OCI-M2 (cell line): ENCODE data around the gene HOXB2.
"Not testable (repeated sequence)": the region's sequence is repeated elsewhere in the genome, so short reads cannot be mapped to it uniquely, and the experiment has no call there.

Source experiments
- DNase-seq: peaks from one replicate; lab custom pipeline; 2025; ENCODE audit not compliant: unreplicated experiment; lab: John Stamatoyannopoulos, UW

Gene HOXB2

GRCh38 chr17:48517478-48517877 lies 27.4 kb downstream of the HOXB2 start:
- DNase-seq: no peak

- DNase-seq: no peak
These were observed 28.7 kb downstream of the HOXB2 start for GRCh38 chr17:48515925-48516900.

GRCh38 chr17:48514477-48514876 lies 30.4 kb downstream of the HOXB2 start:
- no peak for DNase-seq

- no peak for DNase-seq
These were observed 31.0 kb downstream of the HOXB2 start for GRCh38 chr17:48513666-48514455.

- DNase-seq: no peak
These were observed 31.8 kb downstream of the HOXB2 start for GRCh38 chr17:48513097-48513496.

- no peak for DNase-seq
These were observed 33.9 kb downstream of the HOXB2 start for GRCh38 chr17:48510761-48511604.

GRCh38 chr17:48510381-48510760 lies 34.5 kb downstream of the HOXB2 start:
- DNase-seq: no peak

- DNase-seq: not testable (repeated sequence)
These were observed 35.2 kb downstream of the HOXB2 start for GRCh38 chr17:48509708-48510107.

GRCh38 chr17:48506246-48506645 lies 38.7 kb downstream of the HOXB2 start:
- no peak for DNase-seq

- DNase-seq: no peak
These were observed 39.1 kb downstream of the HOXB2 start for GRCh38 chr17:48505788-48506187.

- no peak for DNase-seq
These were observed 40.0 kb downstream of the HOXB2 start for GRCh38 chr17:48504953-48505352.

- DNase-seq: no peak
These were observed 41.2 kb downstream of the HOXB2 start for GRCh38 chr17:48503747-48504146.

- DNase-seq: no peak
These were observed 42.0 kb downstream of the HOXB2 start for GRCh38 chr17:48502901-48503300.

GRCh38 chr17:48502312-48502711 lies 42.6 kb downstream of the HOXB2 start:
- DNase-seq: no peak

GRCh38 chr17:48500435-48501426 lies 44.2 kb downstream of the HOXB2 start:
- no peak for DNase-seq

- DNase-seq: no peak
These were observed 45.0 kb downstream of the HOXB2 start for GRCh38 chr17:48499735-48500434.

- DNase-seq: no peak
These were observed 45.7 kb downstream of the HOXB2 start for GRCh38 chr17:48499248-48499647.

GRCh38 chr17:48498164-48498850 lies 46.6 kb downstream of the HOXB2 start:
- no peak for DNase-seq

- no peak for DNase-seq
These were observed 47.8 kb downstream of the HOXB2 start for GRCh38 chr17:48497103-48497502.
